ENCODE data around the gene MSH2. TPM values are rescaled to one million over a fixed set of nuclear protein-coding genes. Genes with fewer than 3 reads are reported as not detected.
"Not testable (repeated sequence)": the region's sequence is repeated elsewhere in the genome, so short reads cannot be mapped to it uniquely, and the experiment has no call there.

The MSH2 gene
- total RNA-seq, 1 donor from 2014 or later, result 66.7 TPM

DNA sequence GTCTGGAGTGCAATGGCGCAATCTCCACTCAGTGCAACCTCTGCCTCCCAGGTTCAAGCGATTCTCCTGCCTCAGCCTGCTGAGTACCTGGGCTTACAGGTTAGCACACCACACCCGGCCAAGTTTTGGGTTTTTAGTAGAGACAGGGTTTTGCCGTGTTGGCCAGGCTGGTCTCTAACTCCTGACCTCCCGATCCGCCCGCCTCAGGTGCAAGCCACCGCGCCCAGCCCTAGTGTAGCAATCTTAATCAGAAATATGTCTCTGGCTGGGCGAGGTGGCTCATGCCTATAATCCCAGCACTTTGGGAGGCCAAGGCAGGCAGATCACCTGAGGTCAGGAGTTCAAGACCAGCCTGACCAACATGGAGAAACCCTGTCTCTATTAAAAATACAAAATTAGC, 17.7 kb downstream of the MSH2 start:
- H3K4me3 Mint-ChIP-seq (ENCODE audit: low read depth); DNase-seq (ENCODE audit: low spot score); intact Hi-C loops (cut with micrococcal nuclease); H3K27me3 Mint-ChIP-seq (ENCODE audit: low read depth); H3K4me1 Mint-ChIP-seq (ENCODE audit: low read depth); H3K9me3 Mint-ChIP-seq; H3K27ac Mint-ChIP-seq: not testable (repeated sequence)
- H3K36me3 Mint-ChIP-seq (ENCODE audit: low read depth), result peaks cover 52% of the 10 kb centered on the region

DNA sequence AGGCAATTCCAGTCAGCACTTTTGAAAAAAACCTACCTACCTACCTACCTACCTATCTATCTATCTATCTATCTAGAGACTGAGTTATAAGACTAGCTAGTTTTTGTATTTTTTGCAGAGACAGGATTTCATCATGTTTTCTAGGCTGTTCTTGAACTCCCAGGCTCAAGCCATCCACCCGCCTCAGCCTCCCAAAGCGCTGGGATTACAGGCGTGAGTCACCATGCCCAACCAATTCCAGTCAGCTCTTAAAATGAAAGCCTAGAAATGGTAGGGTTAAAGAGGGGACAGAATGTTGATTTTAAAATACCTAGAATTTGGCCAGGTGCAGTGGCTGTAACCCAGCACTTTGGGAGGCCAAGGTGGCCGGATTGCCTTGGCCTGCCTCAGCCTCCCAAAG, 19.1 kb downstream of the MSH2 start:
- no peak overlapping the region for H3K27ac Mint-ChIP-seq
- intact Hi-C loops (cut with micrococcal nuclease), result no loop called here
- H3K9me3 Mint-ChIP-seq, result no peaks in the 10 kb centered on the region

DNA sequence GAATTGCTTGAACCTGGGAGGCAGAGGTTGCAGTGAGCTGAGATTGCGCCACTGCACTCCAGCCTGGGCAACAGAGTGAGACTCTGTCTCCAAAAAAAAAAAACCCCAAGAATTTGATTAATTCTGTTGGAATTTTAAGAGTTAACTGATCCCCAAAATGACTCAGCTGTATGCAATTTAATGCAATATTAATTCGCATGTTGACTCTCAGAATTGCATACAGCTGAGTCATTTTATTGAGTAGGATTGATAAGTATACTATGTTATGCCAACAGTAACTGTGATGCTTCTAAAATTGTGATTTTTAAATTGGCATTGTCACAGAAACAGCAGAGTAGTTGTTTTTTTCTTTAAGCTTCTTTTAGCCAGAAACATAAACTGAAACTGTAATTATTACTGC, 19.6 kb downstream of the MSH2 start:
- Mint-ChIP-seq H3K4me1 (ENCODE audit: low read depth) (no peaks in the 10 kb centered on the region), H3K9me3 (no peaks in the 10 kb centered on the region), H3K36me3 (ENCODE audit: low read depth) (peaks cover 42% of the 10 kb centered on the region), H3K27ac (no peak overlapping the region), H3K27me3 (ENCODE audit: low read depth) (no peaks in the 10 kb centered on the region), H3K4me3 (ENCODE audit: low read depth) (no peak overlapping the region)
- intact Hi-C loops (cut with micrococcal nuclease), result no loop called here
- no peak for DNase-seq (ENCODE audit: low spot score)

More for the DNA sequence above, 19.1 kb downstream of the MSH2 start:
- no peaks in the 10 kb centered on the region for H3K4me1 Mint-ChIP-seq (ENCODE audit: low read depth)
- no peaks in the 10 kb centered on the region for H3K27me3 Mint-ChIP-seq (ENCODE audit: low read depth)
- H3K4me3 Mint-ChIP-seq (ENCODE audit: low read depth), result no peak overlapping the region
- DNase-seq (ENCODE audit: low spot score), result no peak
- peaks cover 44% of the 10 kb centered on the region for H3K36me3 Mint-ChIP-seq (ENCODE audit: low read depth)

DNA sequence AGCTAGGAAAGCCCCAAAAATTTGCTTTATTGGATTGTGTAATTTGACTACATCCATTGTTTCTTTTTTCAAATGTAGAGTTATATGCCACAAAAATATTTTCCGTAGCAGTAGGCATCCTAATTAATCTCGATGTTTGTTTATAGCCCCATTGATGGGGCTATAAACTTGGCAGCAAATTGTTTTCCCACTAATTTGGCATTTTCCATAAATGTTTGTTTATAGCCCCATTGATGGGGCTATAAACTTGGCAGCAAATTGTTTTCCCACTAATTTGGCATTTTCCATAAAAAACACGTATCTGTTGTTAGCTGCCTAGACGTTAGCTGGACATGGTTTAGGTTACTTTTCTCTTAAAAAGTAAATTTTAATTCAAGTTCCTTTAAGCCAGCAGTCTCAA, 23.8 kb downstream of the MSH2 start:
- Mint-ChIP-seq H3K4me1 (ENCODE audit: low read depth) (no peaks in the 10 kb centered on the region), H3K27me3 (ENCODE audit: low read depth) (no peaks in the 10 kb centered on the region), H3K4me3 (ENCODE audit: low read depth) (no peak overlapping the region), H3K36me3 (ENCODE audit: low read depth) (peaks cover 40% of the 10 kb centered on the region), H3K27ac (no peak overlapping the region), H3K9me3 (no peaks in the 10 kb centered on the region)
- intact Hi-C loops (cut with micrococcal nuclease), result no loop called here
- DNase-seq (ENCODE audit: low spot score), result no peak

DNA sequence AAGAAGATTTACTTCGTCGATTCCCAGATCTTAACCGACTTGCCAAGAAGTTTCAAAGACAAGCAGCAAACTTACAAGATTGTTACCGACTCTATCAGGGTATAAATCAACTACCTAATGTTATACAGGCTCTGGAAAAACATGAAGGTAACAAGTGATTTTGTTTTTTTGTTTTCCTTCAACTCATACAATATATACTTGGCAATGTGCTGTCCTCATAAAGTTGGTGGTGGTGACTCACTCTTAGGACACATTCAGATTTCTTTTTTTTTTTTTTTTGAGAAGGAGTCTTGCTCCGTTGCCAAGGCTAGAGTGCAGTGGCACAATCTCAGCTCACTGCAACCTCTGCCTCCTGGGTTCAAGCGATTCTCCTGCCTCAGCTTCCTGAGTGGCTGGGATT, 26.8 kb downstream of the MSH2 start:
- DNase-seq (ENCODE audit: low spot score), result no peak
- H3K4me1 Mint-ChIP-seq (ENCODE audit: low read depth), result no peaks in the 10 kb centered on the region
- no peak overlapping the region for H3K27ac Mint-ChIP-seq
- H3K9me3 Mint-ChIP-seq, result no peaks in the 10 kb centered on the region
- peaks cover 40% of the 10 kb centered on the region for H3K36me3 Mint-ChIP-seq (ENCODE audit: low read depth)
- no peak overlapping the region for H3K4me3 Mint-ChIP-seq (ENCODE audit: low read depth)
- intact Hi-C loops (cut with micrococcal nuclease), result no loop called here
- H3K27me3 Mint-ChIP-seq (ENCODE audit: low read depth), result no peaks in the 10 kb centered on the region

DNA sequence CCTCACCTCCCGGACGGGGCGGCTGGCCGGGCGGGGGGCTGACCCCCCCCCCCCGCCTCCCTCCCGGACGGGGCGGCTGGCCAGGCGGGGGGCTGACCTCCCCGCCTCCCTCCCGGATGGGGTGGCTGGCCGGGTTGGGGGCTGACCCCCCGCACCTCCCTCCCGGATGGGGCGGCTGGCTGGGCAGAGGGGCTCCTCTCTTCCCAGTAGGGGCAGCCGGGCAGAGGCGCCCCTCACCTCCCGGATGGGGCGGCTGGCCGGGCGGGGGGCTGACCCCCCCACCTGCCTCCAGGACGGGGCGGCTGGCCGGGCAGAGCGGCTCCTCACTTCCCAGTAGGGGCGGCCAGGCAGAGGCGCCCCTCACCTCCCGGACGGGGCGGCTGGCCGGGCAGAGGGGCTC, 30.1 kb downstream of the MSH2 start:
- H3K4me3 Mint-ChIP-seq (ENCODE audit: low read depth); H3K27ac Mint-ChIP-seq; H3K9me3 Mint-ChIP-seq; intact Hi-C loops (cut with micrococcal nuclease); DNase-seq (ENCODE audit: low spot score); H3K4me1 Mint-ChIP-seq (ENCODE audit: low read depth); H3K27me3 Mint-ChIP-seq (ENCODE audit: low read depth): not testable (repeated sequence)
- H3K36me3 Mint-ChIP-seq (ENCODE audit: low read depth), result peaks cover 46% of the 10 kb centered on the region

DNA sequence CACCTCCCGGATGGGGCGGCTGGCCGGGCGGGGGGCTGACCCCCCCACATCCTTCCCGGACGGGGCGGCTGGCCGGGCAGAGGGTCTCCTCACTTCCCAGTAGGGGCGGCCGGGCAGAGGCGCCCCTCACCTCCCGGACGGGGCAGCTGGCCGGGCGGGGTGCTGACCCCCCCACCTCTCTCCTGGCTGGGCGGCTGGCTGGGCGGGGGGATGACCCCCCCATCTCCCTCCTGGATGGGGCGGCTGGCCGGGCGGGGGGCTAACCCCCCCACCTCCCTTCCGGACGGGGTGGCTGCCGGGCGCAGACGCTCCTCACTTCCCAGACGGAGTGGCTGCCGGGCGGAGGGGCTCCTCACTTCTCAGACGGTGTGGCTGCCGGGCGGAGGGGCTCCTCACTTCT, 30.5 kb downstream of the MSH2 start:
- H3K36me3 Mint-ChIP-seq (ENCODE audit: low read depth), result peaks cover 50% of the 10 kb centered on the region
- DNase-seq (ENCODE audit: low spot score); H3K9me3 Mint-ChIP-seq; H3K27ac Mint-ChIP-seq; H3K4me3 Mint-ChIP-seq (ENCODE audit: low read depth); H3K4me1 Mint-ChIP-seq (ENCODE audit: low read depth); intact Hi-C loops (cut with micrococcal nuclease); H3K27me3 Mint-ChIP-seq (ENCODE audit: low read depth): not testable (repeated sequence)

DNA sequence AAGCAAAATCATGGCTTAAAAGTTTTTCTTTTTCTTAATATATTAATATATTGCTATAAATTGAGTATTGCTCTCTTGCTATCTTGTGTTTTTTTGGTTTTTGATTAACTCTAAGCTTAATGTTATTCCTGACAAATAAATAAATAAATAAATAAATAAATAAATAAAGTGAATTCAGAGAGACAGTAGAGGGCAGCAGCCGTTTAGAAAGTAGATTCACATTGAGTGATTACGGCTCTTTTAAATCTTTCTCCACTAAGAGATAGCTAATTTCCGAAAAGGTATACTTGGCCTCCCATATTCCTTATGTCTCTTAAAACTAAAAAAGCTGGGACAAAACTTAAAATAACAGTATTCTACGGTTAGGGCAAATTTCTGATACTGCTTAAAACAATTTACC, 34.3 kb downstream of the MSH2 start:
- DNase-seq (ENCODE audit: low spot score), result no peak
- peaks cover 31% of the 10 kb centered on the region for H3K36me3 Mint-ChIP-seq (ENCODE audit: low read depth)
- no peak overlapping the region for H3K27ac Mint-ChIP-seq
- no peak overlapping the region for H3K4me3 Mint-ChIP-seq (ENCODE audit: low read depth)
- intact Hi-C loops (cut with micrococcal nuclease), result no loop called here
- no peaks in the 10 kb centered on the region for H3K27me3 Mint-ChIP-seq (ENCODE audit: low read depth)
- H3K9me3 Mint-ChIP-seq, result no peaks in the 10 kb centered on the region
- H3K4me1 Mint-ChIP-seq (ENCODE audit: low read depth), result no peaks in the 10 kb centered on the region

DNA sequence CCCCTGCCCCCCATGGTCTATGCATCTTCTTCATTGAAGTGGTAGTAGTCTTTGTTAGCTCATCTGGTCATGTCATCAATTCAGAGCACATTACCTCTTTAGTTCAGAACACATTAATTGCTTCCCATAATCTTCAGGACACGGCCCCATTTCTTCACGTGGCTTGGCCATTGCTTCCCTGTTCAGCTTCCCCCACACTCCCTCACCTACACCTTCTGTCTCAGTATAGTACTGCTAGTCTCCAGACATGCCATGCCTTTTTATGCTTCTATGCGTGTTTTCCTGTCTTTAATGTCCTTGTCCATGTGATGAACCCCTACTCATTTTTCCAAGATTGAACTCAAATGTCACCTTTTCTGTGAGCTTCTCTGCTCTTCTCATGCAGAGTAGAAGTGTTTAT, 35.1 kb downstream of the MSH2 start:
- no peaks in the 10 kb centered on the region for H3K9me3 Mint-ChIP-seq
- peaks cover 33% of the 10 kb centered on the region for H3K36me3 Mint-ChIP-seq (ENCODE audit: low read depth)
- intact Hi-C loops (cut with micrococcal nuclease), result no loop called here
- peaks cover under 1% of the 10 kb centered on the region for H3K4me1 Mint-ChIP-seq (ENCODE audit: low read depth)
- H3K4me3 Mint-ChIP-seq (ENCODE audit: low read depth), result no peak overlapping the region
- H3K27ac Mint-ChIP-seq, result no peak overlapping the region
- no peak for DNase-seq (ENCODE audit: low spot score)
- H3K27me3 Mint-ChIP-seq (ENCODE audit: low read depth), result no peaks in the 10 kb centered on the region

DNA sequence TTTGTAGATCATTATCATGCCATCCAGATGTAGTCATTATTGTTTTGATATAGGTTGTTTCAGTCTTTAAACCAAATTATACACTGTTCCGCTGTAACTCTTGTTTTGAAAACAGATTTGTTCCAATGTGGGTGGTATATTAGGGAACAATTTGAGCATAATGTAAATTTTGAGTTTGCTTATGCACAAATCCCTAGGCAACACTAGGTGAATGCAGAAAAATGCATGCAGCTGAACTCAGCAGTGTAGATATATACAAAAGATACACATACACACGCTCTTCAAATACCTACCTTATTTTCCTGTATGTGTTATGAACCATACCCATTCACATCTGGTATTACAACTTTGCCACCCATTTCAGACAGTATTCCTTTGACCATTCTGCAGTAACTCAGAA, 35.8 kb downstream of the MSH2 start:
- Mint-ChIP-seq H3K36me3 (ENCODE audit: low read depth) (peaks cover 37% of the 10 kb centered on the region), H3K4me1 (ENCODE audit: low read depth) (peaks cover 3% of the 10 kb centered on the region), H3K27ac (no peak overlapping the region), H3K9me3 (no peaks in the 10 kb centered on the region), H3K27me3 (ENCODE audit: low read depth) (no peaks in the 10 kb centered on the region), H3K4me3 (ENCODE audit: low read depth) (no peak overlapping the region)
- intact Hi-C loops (cut with micrococcal nuclease), result no loop called here
- DNase-seq (ENCODE audit: low spot score), result no peak

DNA sequence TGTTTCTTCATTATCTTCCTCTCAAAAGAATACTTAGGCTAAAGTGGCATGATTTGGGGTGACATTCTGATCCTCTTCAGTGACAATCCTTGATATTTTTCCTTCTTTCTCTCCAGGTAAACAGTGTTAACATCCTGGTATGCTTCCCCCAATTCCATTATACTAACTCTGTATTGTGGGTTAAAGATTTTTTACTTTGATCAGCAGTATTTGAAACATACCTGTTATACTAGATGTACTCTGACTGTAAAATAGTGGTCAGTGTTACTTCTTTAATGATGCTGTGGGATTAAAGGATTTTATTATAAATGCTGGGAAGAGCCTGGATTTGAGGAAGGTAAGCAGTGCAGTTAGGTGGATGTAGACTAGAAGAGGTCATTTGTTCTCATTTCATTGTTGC, 48.8 kb downstream of the MSH2 start:
- Mint-ChIP-seq H3K4me3 (ENCODE audit: low read depth) (no peak overlapping the region), H3K36me3 (ENCODE audit: low read depth) (peaks cover 68% of the 10 kb centered on the region), H3K4me1 (ENCODE audit: low read depth) (peaks cover 2% of the 10 kb centered on the region), H3K9me3 (no peaks in the 10 kb centered on the region), H3K27me3 (ENCODE audit: low read depth) (no peaks in the 10 kb centered on the region), H3K27ac (no peak overlapping the region)
- no peak for DNase-seq (ENCODE audit: low spot score)
- intact Hi-C loops (cut with micrococcal nuclease), result no loop called here

DNA sequence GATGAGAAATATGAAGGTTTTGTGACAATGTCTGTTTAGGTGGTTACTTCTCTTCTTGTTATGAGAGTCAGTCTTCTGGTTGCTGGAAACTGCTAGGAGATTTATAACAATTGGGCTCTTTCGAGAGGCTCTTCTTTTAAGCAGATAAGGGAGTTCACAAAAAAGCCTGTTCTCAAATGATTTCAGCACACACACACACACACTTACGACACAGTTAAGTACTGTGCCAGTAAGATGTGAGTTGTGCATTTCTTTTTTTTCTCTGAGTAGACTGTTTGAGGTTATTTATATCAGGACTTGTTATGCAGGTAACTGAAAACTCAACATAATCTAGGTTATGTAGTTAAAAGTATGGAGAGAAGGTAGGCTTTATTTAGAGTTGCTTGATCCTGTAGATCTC, 49.8 kb downstream of the MSH2 start:
- intact Hi-C loops (cut with micrococcal nuclease), result no loop called here
- Mint-ChIP-seq H3K4me1 (ENCODE audit: low read depth) (peaks cover 10% of the 10 kb centered on the region), H3K27ac (no peak overlapping the region), H3K9me3 (no peaks in the 10 kb centered on the region), H3K36me3 (ENCODE audit: low read depth) (peaks cover 72% of the 10 kb centered on the region), H3K4me3 (ENCODE audit: low read depth) (no peak overlapping the region), H3K27me3 (ENCODE audit: low read depth) (no peaks in the 10 kb centered on the region)
- no peak for DNase-seq (ENCODE audit: low spot score)

DNA sequence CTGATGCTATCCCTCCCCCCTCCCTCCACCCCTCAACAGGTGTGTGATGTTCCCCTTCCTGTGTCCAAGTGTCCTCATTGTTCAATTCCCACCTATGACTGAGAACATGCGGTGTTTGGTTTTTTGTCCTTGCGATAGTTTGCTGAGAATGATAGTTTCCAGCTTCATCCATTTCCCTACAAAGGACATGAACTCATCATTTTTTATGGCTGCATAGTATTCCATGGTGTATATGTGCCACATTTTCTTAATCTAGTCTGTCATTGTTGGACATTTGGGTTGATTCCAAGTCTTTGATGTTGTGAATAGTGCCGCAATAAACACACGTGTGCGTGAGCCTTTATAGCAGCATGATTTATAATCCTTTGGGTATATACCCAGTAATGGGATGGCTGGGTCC, 51.9 kb downstream of the MSH2 start:
- H3K27me3 Mint-ChIP-seq (ENCODE audit: low read depth); H3K4me3 Mint-ChIP-seq (ENCODE audit: low read depth); DNase-seq (ENCODE audit: low spot score); H3K27ac Mint-ChIP-seq; intact Hi-C loops (cut with micrococcal nuclease); H3K9me3 Mint-ChIP-seq: not testable (repeated sequence)
- Mint-ChIP-seq H3K4me1 (ENCODE audit: low read depth) (peaks cover 20% of the 10 kb centered on the region), H3K36me3 (ENCODE audit: low read depth) (peaks cover 70% of the 10 kb centered on the region)

DNA sequence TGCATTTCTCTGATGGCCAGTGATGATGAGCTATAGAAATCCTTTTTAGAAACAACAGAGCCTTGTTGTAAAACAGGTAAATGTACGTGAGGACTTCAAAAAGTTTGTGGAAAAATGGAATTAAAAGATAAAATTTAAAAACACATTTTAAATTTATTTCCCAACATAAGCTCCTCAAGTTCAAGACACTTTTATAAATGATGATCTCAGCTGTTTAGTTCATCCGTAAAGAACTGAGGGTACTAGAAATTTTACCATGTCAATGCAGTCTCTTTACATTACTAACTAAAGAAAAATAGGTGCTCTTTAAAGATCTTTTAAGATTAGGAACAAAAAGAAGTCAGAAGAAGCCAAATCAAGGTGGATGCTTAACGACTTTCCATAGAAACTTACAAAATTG, 52.5 kb downstream of the MSH2 start:
- Mint-ChIP-seq H3K27ac (no peak overlapping the region), H3K4me1 (ENCODE audit: low read depth) (peaks cover 20% of the 10 kb centered on the region), H3K27me3 (ENCODE audit: low read depth) (no peaks in the 10 kb centered on the region), H3K36me3 (ENCODE audit: low read depth) (peaks cover 73% of the 10 kb centered on the region), H3K4me3 (ENCODE audit: low read depth) (no peak overlapping the region), H3K9me3 (no peaks in the 10 kb centered on the region)
- intact Hi-C loops (cut with micrococcal nuclease), result no loop called here
- no peak for DNase-seq (ENCODE audit: low spot score)

All from activated T-helper 2 cell treated with anti-CD3 and anti-CD28 coated beads, Interferon-gamma antibody, Interleukin-2, Interleukin-4, amounts not matched to agents 10 μg/mL and 5 μg/mL and 100 μg/mL, durations not matched to agents 14 hours and 24 hours and 36 hours (primary cell).